Measurements from ENCODE around the gene GFER. TPM values are rescaled to one million over a fixed set of nuclear protein-coding genes. Genes with fewer than 3 reads are reported as not detected.

The GFER gene
- total and polyA plus RNA-seq, 2 donors (not counting 1 experiment from before 2014, with no cell fraction given) = 15.6 to 30.4 TPM

DNA sequence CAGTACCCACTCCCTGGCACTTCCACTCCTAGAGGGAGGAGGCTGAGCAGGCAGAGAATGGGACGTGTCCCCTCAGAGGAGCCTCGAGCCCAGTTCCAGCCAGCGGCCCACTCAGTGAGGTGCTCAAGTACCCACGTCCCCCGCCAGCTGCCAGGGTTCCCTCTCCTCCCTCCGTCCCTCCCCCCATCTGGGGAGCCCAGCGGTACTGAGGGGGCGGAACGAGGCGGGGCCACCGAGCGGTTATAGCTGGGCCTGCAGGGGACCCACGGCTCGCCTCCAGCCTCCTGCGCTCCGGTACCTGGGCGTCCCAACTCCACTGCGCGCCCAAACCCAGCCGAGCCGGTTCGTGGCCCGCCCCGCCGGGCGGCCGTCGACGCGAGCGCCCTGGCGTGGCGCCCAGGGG, 35.5 kb downstream of the GFER start, which contains the start of gene NPW:
Gene NPW (plus strand): TSS at position 268 of the 403 bp plus-strand sequence.
- H3K27ac Mint-ChIP-seq = no peak within 1 kb of the TSS
- peak within 1 kb of the TSS; percentile 67 for H3K4me2 ChIP-seq (replicated peaks; ENCODE audit: low read depth, low read length, poor library complexity, severe bottlenecking)
- peaks cover 0 to 43% (median 14%) of the 10 kb centered on the region in 4 experiments for H3K27me3 ChIP-seq (replicated peaks in 1 of 4; ENCODE audit: control extremely low read depth in 1 of 4, control insufficient read depth in 3 of 4, insufficient read depth in 4 of 4, low read length in 3 of 4)
- H3K4me1 Mint-ChIP-seq = peaks cover 15% of the 10 kb centered on the region
- no peak within 1 kb of the TSS for H3K4me3 ChIP-seq (ENCODE audit: control extremely low read depth in 1 of 5, extremely low read depth in 1 of 5, insufficient read depth in 1 of 5, low read depth in 2 of 5, low read length in 4 of 5)
- 2% methylated on average over 33 of the region's 33 CpGs for WGBS (ENCODE audit: insufficient coverage)
- intact Hi-C loops (cut with micrococcal nuclease) = no loop called here
- H3K9ac ChIP-seq (ENCODE audit: low read length) = no peak within 1 kb of the TSS
- H3K36me3 ChIP-seq (replicated peaks in 1 of 2; ENCODE audit: control extremely low read depth in 1 of 2, control insufficient read depth in 1 of 2, extremely low read depth in 1 of 2, insufficient read depth in 2 of 2, low read length in 1 of 2) = no peaks in the 10 kb centered on the region
- H3K79me2 ChIP-seq (ENCODE audit: control insufficient read depth, insufficient read depth, low read length) = no peaks in the 10 kb centered on the region
- H4K20me1 ChIP-seq (ENCODE audit: control insufficient read depth, insufficient read depth, low read length, poor library complexity, severe bottlenecking) = no peaks in the 10 kb centered on the region
- no peak within 1 kb of the TSS for H3K27ac ChIP-seq (ENCODE audit: low read length in 2 of 2)
- TF ChIP-seq, protein P1, sequence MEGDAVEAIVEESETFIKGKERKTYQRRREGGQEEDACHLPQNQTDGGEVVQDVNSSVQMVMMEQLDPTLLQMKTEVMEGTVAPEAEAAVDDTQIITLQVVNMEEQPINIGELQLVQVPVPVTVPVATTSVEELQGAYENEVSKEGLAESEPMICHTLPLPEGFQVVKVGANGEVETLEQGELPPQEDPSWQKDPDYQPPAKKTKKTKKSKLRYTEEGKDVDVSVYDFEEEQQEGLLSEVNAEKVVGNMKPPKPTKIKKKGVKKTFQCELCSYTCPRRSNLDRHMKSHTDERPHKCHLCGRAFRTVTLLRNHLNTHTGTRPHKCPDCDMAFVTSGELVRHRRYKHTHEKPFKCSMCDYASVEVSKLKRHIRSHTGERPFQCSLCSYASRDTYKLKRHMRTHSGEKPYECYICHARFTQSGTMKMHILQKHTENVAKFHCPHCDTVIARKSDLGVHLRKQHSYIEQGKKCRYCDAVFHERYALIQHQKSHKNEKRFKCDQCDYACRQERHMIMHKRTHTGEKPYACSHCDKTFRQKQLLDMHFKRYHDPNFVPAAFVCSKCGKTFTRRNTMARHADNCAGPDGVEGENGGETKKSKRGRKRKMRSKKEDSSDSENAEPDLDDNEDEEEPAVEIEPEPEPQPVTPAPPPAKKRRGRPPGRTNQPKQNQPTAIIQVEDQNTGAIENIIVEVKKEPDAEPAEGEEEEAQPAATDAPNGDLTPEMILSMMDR (IDR thresholded peaks at IDR 0.05) = no peak
- no peak for TF ChIP-seq EZH2 (IDR thresholded peaks at IDR 0.05; ENCODE audit: borderline replicate concordance, insufficient read depth, low read depth, low read length, poor library complexity, severe bottlenecking)
- H2AFZ ChIP-seq (ENCODE audit: insufficient read depth, low read depth, low read length, poor library complexity, severe bottlenecking) = peak within 1 kb of the TSS; percentile 42
- H3K27me3 Mint-ChIP-seq = peaks cover 21% of the 10 kb centered on the region
- H3K9me3 Mint-ChIP-seq (ENCODE audit: insufficient read depth) = no peaks in the 10 kb centered on the region
- DNase-seq = peak; percentile 58
- POLR2A ChIA-PET = interaction anchor here (1.0 to 1.3 kb wide), 2 partner anchors 121 to 130 kb away, joined by 3 to 4 read pairs; no protein-coding TSS in a partner anchor
- CTCF ChIA-PET = interaction anchor here (2.2 kb wide), 1 partner anchor 121 kb away, joined by 14 read pairs; no protein-coding TSS in a partner anchor
- peaks cover 23 to 29% of the 10 kb centered on the region in 2 donors for H3K4me1 ChIP-seq (ENCODE audit: control insufficient read depth in 2 of 2, insufficient read depth in 2 of 2, low read length in 2 of 2)
- no peaks in the 10 kb centered on the region for H3K9me3 ChIP-seq (ENCODE audit: control extremely low read depth in 1 of 3, control insufficient read depth in 2 of 3, insufficient read depth in 1 of 3, low read length in 2 of 3)
- peak within 1 kb of the TSS; percentile 37 for H3K4me3 Mint-ChIP-seq
- ATAC-seq (ENCODE audit: low read depth) = no peak
